Measurements from ENCODE around the gene SPPL2C.
"Not testable (repeated sequence)": the region's sequence is repeated elsewhere in the genome, so short reads cannot be mapped to it uniquely, and the experiment has no call there.

SPPL2C gene

GRCh38 chr17:45861165-45861564 is 16.5 kb downstream of the SPPL2C start:
- Histone ChIP-seq H3K4me1 (ENCODE audit: insufficient read depth, low read length, severe bottlenecking) (no peaks in the 10 kb centered on the region), H3K4me3 (ENCODE audit: low read depth, low read length, poor library complexity, severe bottlenecking) (no peak overlapping the region), H3K36me3 (ENCODE audit: insufficient read depth, low read length) (no peaks in the 10 kb centered on the region), H3K4me2 (ENCODE audit: low read length) (no peak overlapping the region), H4K20me1 (ENCODE audit: insufficient read depth, low read length) (no peaks in the 10 kb centered on the region), H3K27me3 (ENCODE audit: insufficient read depth, low read length) (no peaks in the 10 kb centered on the region; the same call in 1 of the 2 replicates), H3K9me3 (ENCODE audit: low read length) (no peaks in the 10 kb centered on the region), H3K9ac (ENCODE audit: low read length) (no peak overlapping the region), H3F3A (ENCODE audit: insufficient read depth, low read length) (no peaks in the 10 kb centered on the region), H3K79me2 (ENCODE audit: insufficient read depth, low read length) (no peaks in the 10 kb centered on the region), H2AFZ (ENCODE audit: low read length) (no peak overlapping the region), H3K9me2 (ENCODE audit: low read depth, low read length) (no peaks in the 10 kb centered on the region), H3K27ac (ENCODE audit: low read depth, low read length, poor library complexity, severe bottlenecking) (no peak overlapping the region)
- no peak for TF ChIP-seq CTCF (IDR thresholded peaks at IDR 0.05; ENCODE audit: low read length)
- no peak for TF ChIP-seq EZH2 (IDR thresholded peaks at IDR 0.05; ENCODE audit: borderline replicate concordance, low read length)

GRCh38 chr17:45862127-45862526 is 17.4 kb downstream of the SPPL2C start:
- not testable (repeated sequence) for H2AFZ ChIP-seq (ENCODE audit: low read length); H3K4me3 ChIP-seq (ENCODE audit: low read depth, low read length, poor library complexity, severe bottlenecking); H3K79me2 ChIP-seq (ENCODE audit: insufficient read depth, low read length); H3K4me2 ChIP-seq (ENCODE audit: low read length); H3K9me3 ChIP-seq (ENCODE audit: low read length); H3K4me1 ChIP-seq (ENCODE audit: insufficient read depth, low read length, severe bottlenecking); H3K36me3 ChIP-seq (ENCODE audit: insufficient read depth, low read length); H3K9me2 ChIP-seq (ENCODE audit: low read depth, low read length); H3K9ac ChIP-seq (ENCODE audit: low read length); H3K27ac ChIP-seq (ENCODE audit: low read depth, low read length, poor library complexity, severe bottlenecking); H4K20me1 ChIP-seq (ENCODE audit: insufficient read depth, low read length); H3F3A ChIP-seq (ENCODE audit: insufficient read depth, low read length); H3K27me3 ChIP-seq (ENCODE audit: insufficient read depth, low read length)

- Histone ChIP-seq H3K9ac (ENCODE audit: low read length) (no peak overlapping the region), H3K27ac (ENCODE audit: low read depth, low read length, poor library complexity, severe bottlenecking) (no peak overlapping the region), H3K79me2 (ENCODE audit: insufficient read depth, low read length) (no peaks in the 10 kb centered on the region), H3K36me3 (ENCODE audit: insufficient read depth, low read length) (no peaks in the 10 kb centered on the region; the same call in 1 of the 2 replicates), H3K27me3 (ENCODE audit: insufficient read depth, low read length) (no peaks in the 10 kb centered on the region; the same call in 1 of the 2 replicates), H2AFZ (ENCODE audit: low read length) (no peak overlapping the region), H3K9me3 (ENCODE audit: low read length) (0 out of 2 replicates have a peak, but pooled peaks cover 4% of the 10 kb centered on the region), H3K4me3 (ENCODE audit: low read depth, low read length, poor library complexity, severe bottlenecking) (no peak overlapping the region), H3K4me1 (ENCODE audit: insufficient read depth, low read length, severe bottlenecking) (no peaks in the 10 kb centered on the region), H4K20me1 (ENCODE audit: insufficient read depth, low read length) (no peaks in the 10 kb centered on the region), H3K4me2 (ENCODE audit: low read length) (no peak overlapping the region), H3F3A (ENCODE audit: insufficient read depth, low read length) (no peaks in the 10 kb centered on the region), H3K9me2 (ENCODE audit: low read depth, low read length) (no peaks in the 10 kb centered on the region)
- TF ChIP-seq CTCF (IDR thresholded peaks at IDR 0.05; ENCODE audit: low read length) (no peak), EZH2 (IDR thresholded peaks at IDR 0.05; ENCODE audit: borderline replicate concordance, low read length) (no peak)
These were observed 19.4 kb downstream of the SPPL2C start for GRCh38 chr17:45863857-45864654.

GRCh38 chr17:45867171-45867570 is 22.5 kb downstream of the SPPL2C start:
- H3K36me3 ChIP-seq (ENCODE audit: insufficient read depth, low read length): no peaks in the 10 kb centered on the region; the same call in 1 of the 2 replicates
- no peaks in the 10 kb centered on the region; the same call in 1 of the 2 replicates for H3K27me3 ChIP-seq (ENCODE audit: insufficient read depth, low read length)
- H3K4me2 ChIP-seq (ENCODE audit: low read length): no peak overlapping the region
- no peaks in the 10 kb centered on the region for H3K79me2 ChIP-seq (ENCODE audit: insufficient read depth, low read length)
- H3F3A ChIP-seq (ENCODE audit: insufficient read depth, low read length): no peaks in the 10 kb centered on the region
- no peaks in the 10 kb centered on the region for H3K4me1 ChIP-seq (ENCODE audit: insufficient read depth, low read length, severe bottlenecking)
- no peak overlapping the region for H2AFZ ChIP-seq (ENCODE audit: low read length)
- TF ChIP-seq EZH2 (IDR thresholded peaks at IDR 0.05; ENCODE audit: borderline replicate concordance, low read length): no peak
- no peak overlapping the region for H3K9ac ChIP-seq (ENCODE audit: low read length)
- 0 out of 2 replicates have a peak, but pooled peaks cover 4% of the 10 kb centered on the region for H3K9me3 ChIP-seq (ENCODE audit: low read length)
- no peak overlapping the region for H3K4me3 ChIP-seq (ENCODE audit: low read depth, low read length, poor library complexity, severe bottlenecking)
- H4K20me1 ChIP-seq (ENCODE audit: insufficient read depth, low read length): no peaks in the 10 kb centered on the region
- H3K27ac ChIP-seq (ENCODE audit: low read depth, low read length, poor library complexity, severe bottlenecking): no peak overlapping the region
- H3K9me2 ChIP-seq (ENCODE audit: low read depth, low read length): no peaks in the 10 kb centered on the region

Data from OCI-LY1 (cell line).